22Rv1 (cell line): ENCODE results near the gene GRIK4.

Experiments
- CTCF ChIP-seq: fragments of 450-650 bp; IDR thresholded peaks from 2 replicates; pipeline ENCODE4 v1.5.1; 2017; ENCODE audit warnings: mild to moderate bottlenecking
- ZFX ChIP-seq: fragments of 450-650 bp; IDR thresholded peaks from 2 replicates; pipeline ENCODE4 v1.6.1; 2017; ENCODE audit warnings: antibody characterized with exemption, borderline replicate concordance

- no peak for TF ChIP-seq CTCF
- no peak for TF ChIP-seq ZFX
Observed at GRCh38 chr11:120471131-120471530, 40.4 kb upstream of the GRIK4 start.
